Caki2 (cell line): Measurements from ENCODE around the gene CD82. TPM values are rescaled to one million over a fixed set of nuclear protein-coding genes. Genes with fewer than 3 reads are reported as not detected.
A peak's percentile ranks its signal among the peaks of the same experiment; 100 is the strongest.

Experiments used
- DNase-seq: peaks from one replicate; pipeline ENCODE4 v3.0.0-alpha.2; 2015; ENCODE audit warnings: low read depth
- in situ Hi-C: cut with HindIII; loops from 2 replicates; pipeline ENCODE4 v1.10.0; 2016; ENCODE audit warnings: low sequenced_read_pairs, low pct_unique_long_range_greater_than_20kb, mixed read lengths
- total RNA-seq: library from RNA; depleted of rRNA; stranded (reverse); fragments of >200 nt; shearing (Covaris generic); gene quantifications from 2 replicates; pipeline ENCODE4 v1.2.3, GENCODE V29; 2014; ENCODE audit warnings: low replicate concordance

Gene CD82
- total RNA-seq, 1 experiment from 2014 or later: 35.8 TPM

DNA sequence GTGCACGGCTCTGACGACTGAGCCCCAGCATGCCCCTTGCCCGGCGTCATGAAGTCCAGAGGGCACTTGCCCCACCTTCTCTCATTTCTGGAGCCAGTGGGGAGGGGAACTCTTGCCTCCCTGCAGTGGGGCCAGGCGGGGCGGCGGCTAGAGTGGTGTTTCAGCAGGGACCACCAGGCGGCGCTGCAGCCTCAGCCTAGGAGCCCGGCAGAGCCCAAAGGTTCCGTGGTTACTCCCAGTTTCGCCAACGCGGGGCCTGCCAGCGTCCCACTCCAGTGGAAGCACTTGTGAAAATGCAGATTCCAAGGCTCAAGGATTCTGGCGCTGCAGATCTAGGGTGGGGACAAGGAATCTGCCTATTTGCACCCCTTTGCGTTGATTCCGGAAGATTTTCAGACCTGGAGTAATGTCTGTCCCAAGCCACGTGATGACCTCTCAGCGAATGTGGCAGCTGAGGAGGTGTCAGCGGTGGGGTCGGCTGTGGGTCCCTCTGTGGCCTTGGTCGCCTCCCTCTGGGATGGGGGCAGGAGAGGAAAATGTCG is 55.7 kb downstream of the CD82 start:
- DNase-seq: peak; percentile 57
- in situ Hi-C loops: no loop called here

DNA sequence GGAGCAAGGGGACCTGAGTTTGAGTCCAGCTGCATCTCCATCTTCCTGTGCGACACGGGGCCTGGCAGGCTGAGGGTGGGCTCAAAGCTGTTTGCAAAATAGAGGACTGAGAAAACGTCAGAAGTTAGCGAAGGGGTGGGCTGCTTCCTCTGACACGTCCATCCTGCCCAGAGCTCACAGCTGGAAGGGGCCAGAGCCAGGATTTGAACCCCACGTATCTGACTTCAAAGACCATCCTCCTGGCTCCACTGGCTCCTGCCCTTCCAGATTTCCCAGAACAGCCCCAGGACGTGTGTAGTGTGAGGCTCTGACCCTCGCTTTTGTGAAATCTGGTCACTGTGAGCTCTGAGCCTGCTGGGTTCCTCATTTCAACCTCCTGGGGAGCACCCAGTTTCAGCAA is 56.3 kb downstream of the CD82 start:
- no peak for DNase-seq
- in situ Hi-C loops: no loop called here

DNA sequence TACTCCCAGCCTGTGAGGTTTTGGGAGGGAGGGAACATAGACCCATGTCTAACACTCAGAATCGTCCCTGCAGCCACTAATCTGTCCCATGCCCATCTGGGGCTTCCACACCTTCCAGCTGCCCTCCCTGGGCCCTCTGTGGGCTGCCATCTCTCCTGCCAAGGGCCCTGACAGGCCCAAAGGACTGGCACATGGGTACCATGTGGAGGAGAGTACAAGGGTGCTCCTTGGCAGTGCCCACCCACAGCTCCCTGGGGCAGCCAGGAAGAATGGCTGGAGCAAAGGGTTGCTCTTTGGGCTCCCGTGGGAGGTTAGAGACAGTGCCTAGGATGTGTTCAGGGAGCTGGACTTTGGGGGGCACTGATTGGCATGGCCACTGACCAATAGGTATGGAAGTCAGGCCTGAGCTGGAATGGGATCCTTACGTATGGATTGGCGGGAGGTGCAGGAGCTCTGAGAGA is 56.8 kb downstream of the CD82 start:
- DNase-seq: no peak
- in situ Hi-C loops: no loop called here

GRCh38 chr11:44622721-44623258 is 57.3 kb downstream of the CD82 start:
- in situ Hi-C loops: no loop called here
- DNase-seq: no peak

GRCh38 chr11:44623341-44623730 is 57.9 kb downstream of the CD82 start:
- in situ Hi-C loops: no loop called here
- no peak for DNase-seq

DNA sequence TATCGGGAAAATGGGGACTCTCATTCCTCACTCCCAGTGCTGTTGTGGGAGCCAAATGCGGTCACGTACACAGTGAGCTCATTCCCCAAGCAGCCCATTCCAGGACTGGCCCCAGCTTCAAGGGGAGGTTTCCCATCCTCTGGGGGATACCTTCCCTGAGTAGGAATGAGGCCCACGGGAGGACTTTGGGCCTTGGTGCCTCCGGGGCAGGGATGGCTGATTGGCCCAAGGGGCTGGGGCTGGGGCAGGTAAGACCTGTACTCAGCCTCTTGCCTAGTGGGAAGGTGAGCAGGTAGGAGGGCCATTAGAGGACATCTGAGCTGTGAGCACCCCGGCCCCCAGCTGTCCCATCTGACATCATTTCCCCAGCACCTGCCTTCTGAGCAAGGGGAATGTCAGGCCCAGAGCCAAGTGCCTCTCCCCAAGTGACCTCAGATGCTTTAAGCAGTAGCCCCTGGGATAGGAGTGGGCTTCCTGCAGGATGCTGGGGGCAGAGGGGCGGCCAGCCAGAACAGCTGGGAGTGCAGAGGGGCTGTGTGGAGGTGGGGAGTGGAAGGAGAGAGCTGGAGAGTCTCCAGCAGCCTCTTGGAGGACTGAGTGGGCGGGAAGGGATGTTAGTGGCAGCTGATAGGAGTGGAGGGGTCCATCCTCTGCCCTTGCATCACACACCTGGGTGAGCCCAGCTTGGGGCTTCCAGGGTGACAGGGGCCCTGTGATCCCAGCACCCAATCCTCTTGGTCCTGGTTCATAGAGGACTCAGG is 58.4 kb downstream of the CD82 start:
- DNase-seq: no peak
- in situ Hi-C loops: no loop called here

GRCh38 chr11:44624761-44625221 is 59.3 kb downstream of the CD82 start:
- in situ Hi-C loops: no loop called here
- DNase-seq: no peak

DNA sequence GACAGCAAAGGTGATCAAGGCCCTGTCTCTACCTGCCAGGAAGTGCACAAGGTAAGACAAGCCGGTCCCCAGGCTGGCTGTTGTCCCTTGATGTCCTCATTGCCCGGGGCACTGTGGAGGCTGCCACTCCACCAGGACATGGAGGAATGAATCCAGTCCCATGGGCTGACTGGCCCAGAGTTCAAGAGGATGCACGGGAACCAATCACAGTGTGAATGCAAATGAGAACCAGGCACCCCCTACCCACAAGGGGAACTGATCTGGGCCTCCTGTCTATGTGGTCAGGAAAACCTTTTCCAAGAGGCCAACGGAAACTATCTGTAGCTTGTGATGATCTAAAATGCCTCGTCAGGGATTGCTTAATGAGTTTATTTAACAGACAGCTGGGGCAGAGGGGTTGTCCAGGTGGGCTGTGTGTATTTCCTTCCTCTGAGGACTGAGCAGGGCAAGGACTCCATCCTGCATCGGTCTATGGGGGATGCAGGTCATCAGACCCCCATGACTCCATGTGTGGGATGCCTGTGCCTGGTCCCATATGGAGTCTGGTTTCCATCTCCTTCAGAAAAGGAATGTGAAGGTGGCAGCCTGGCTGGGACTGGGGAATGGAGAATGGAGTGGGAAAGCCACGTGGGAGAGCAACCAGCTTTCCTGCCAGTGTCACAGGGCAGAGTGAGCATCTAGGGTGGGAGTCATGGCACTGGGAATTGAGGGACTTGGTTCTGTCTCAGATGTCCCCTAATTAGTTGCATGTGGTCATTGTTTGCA is 60.5 kb downstream of the CD82 start:
- in situ Hi-C loops: no loop called here
- no peak for DNase-seq

- in situ Hi-C loops: no loop called here
- DNase-seq: no peak
Measured at GRCh38 chr11:44626645-44627044, 61.2 kb downstream of the CD82 start.

- in situ Hi-C loops: no loop called here
- DNase-seq: no peak
Measured at GRCh38 chr11:44627165-44627789, 61.8 kb downstream of the CD82 start.

DNA sequence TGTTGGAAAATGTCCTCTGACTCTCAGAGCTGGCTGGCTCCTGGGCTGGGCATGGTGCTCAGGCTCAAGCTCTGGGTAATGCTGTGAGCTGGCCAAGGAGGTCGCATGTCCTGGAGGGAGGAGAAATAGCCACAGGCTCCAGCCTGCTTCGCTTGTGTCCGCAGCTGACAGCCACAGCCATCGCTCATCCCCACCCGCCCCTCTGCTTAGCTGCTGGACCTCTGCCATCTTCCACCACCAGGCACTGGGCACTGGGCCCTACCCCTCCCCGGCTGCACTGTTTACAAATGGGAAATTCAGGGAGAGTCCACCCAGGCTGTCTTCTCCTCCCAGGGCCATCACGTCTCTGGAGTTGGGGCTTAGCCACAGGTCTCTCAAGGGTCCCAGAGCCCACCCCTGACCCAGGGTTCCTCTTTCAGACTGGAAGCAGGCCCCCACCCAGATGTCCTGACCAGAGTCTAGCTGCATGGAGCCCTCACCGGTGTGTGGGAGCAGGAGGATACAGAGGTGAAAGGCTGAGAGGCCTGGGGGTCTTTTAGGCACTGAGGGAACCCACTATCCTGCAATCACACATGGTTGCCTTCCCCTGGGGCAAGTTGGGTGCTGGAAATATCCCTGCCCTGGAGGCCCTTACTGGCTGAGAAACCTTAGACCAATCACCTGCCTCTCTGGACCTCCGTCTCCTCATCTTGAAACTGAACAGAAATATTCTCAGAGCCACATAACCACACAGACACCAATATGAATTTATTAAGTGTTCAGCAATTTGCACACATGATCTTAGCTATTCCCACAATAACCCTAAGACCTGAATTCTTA is 62.7 kb downstream of the CD82 start:
- in situ Hi-C loops: no loop called here
- DNase-seq: peak; percentile 26

GRCh38 chr11:44628730-44629700 is 63.6 kb downstream of the CD82 start:
- in situ Hi-C loops: no loop called here
- no peak for DNase-seq

DNA sequence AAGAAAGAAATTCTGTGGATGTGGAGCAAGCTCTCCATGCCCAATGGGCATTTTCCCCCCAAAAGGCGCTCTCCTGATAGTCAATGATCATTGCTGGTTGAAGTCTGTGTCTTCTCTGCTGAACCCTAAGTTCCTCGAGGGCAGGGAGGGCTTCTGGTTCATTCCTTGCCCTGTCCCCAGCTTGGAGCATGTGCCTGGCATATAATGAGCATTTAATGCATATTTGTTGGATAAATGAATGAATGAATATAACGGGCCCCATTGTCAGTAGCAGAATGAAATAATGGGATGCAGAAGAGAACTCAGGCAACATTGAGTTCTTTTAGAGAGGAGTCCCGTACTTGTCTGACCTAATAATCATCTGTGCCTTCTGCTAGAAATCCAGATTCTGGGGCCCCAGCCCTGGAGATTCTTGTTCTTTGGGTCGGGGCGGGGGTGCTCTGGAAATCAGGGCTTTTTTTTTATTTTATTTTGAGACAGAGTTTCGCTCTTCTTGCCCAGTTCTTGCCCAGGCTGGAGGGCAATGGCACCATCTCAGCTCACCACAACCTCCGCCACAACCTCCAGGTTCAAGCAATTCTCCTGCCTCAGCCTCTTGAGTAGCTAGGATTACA is 64.4 kb downstream of the CD82 start:
- in situ Hi-C loops: no loop called here
- DNase-seq: no peak

DNA sequence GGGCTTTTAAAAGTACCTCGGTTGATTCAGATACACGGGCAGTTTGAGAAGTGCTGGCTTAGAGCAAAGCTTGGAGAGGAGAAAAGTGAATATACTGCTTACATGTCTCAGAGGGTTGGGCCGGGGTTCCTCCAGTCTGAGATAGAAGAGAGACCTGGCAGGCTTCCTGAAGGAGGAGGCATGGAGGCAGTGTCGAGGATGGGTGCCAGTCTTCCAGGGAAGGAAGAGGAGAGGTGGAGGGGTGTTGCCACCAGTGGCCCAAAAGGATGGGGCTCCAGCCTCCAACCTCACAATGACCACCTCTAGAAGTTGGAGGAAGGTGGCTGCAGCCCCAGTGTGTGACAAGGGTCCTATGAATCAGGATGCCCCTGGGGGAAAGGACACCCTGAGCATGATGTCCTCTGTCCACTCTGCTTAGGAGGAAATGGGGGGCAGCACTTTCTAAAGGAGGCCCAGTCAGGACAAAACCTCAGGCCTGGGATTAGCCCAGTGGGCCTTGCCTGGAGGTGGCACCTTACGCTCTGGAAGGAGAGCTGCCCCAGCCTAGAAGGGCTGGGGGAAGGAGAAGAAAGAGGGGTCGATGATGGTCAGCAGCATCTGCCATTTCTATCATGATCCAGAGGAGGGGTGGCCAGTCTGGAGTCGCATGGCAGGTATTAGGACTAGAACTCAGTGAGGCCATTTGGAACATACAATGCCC is 65.2 kb downstream of the CD82 start:
- in situ Hi-C loops: no loop called here

GRCh38 chr11:44631831-44632230 is 66.4 kb downstream of the CD82 start:
- DNase-seq: no peak
- in situ Hi-C loops: no loop called here

More for the DNA sequence above, 65.2 kb downstream of the CD82 start:
- DNase-seq: no peak
